ENCODE data around the gene MGRN1. TPM values are rescaled to one million over a fixed set of nuclear protein-coding genes. Genes with fewer than 3 reads are reported as not detected.

Gene MGRN1
- total and polyA plus RNA-seq, 2 donors (not counting 3 experiments of a cell fraction or from before 2014, with no cell fraction given) = 15.6 to 73.0 TPM

DNA sequence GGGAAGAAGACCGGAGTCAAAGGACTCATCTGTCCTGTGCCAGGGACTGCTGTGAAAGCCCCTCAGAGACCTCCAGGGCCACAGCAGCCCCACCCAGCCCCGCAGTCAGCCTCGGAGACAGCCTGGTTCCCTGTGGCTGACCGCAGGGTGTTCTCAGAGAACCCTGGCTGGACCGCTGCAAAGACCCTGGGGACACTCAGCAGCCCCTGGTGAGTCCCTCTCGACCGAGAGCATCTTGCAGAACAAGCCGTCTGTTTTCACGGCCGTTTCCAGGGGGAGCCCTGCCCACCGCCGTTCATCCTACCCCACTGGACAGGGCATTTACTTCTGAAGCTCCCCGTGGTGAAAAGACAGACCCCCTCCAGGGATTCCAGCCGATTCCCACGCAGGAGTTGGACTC is 20.2 kb upstream of the MGRN1 start:
- BruUV-seq (replicated peaks) = no TSS peak
- FAIRE-seq (no peak), DNase-seq (ENCODE audit: low read depth, low spot score) (no peak)
- Histone ChIP-seq H3K9me3 (replicated peaks; ENCODE audit: control insufficient read depth, insufficient read depth, low read length) (no peaks in the 10 kb centered on the region), H3K9me1 (replicated peaks; ENCODE audit: control insufficient read depth, extremely low read depth, insufficient read depth, low read length) (no peaks in the 10 kb centered on the region), H4K20me1 (replicated peaks; ENCODE audit: control insufficient read depth, extremely low read depth, insufficient read depth, low read length) (no peaks in the 10 kb centered on the region), H3K27ac (ENCODE audit: insufficient read depth, low read depth, low read length) (no peak overlapping the region), H3K27me3 (ENCODE audit: control insufficient read depth in 2 of 2, insufficient read depth in 2 of 2, low read length in 2 of 2) (peaks cover 0 to 3% of the 10 kb centered on the region in 2 experiments), H2AFZ (ENCODE audit: low read depth, low read length) (no peak overlapping the region), H3K4me2 (ENCODE audit: insufficient read depth, low read length) (no peak overlapping the region), H3K4me1 (ENCODE audit: control insufficient read depth, extremely low read depth, insufficient read depth, low read length) (no peaks in the 10 kb centered on the region), H3K36me3 (ENCODE audit: control insufficient read depth in 2 of 2, extremely low read depth in 1 of 2, insufficient read depth in 2 of 2, low read length in 2 of 2) (peaks cover 0 to 7% of the 10 kb centered on the region in 2 experiments), H3K9ac (replicated peaks; ENCODE audit: extremely low read depth, insufficient read depth, low read length) (no peak overlapping the region), H3K4me3 (replicated peaks in 1 of 3; ENCODE audit: insufficient read depth in 1 of 3, low read depth in 1 of 3, low read length in 3 of 3) (no peak overlapping the region), H3K79me2 (ENCODE audit: control insufficient read depth, insufficient read depth, low read length) (no peaks in the 10 kb centered on the region)
- ChIA-PET POLR2A (no interaction called here), CTCF (no interaction called here)
- intact Hi-C loops (cut with micrococcal nuclease) (no loop called here), dilution Hi-C loops (cut with MboI; ENCODE audit: extremely low pct_ligation_motif_present, low sequenced_read_pairs) (no loop called here)
- TF ChIP-seq EZH2 (IDR thresholded peaks at IDR 0.05; ENCODE audit: borderline replicate concordance, low read depth, low read length, severe bottlenecking) = no peak
- TF ChIP-seq, protein P1, sequence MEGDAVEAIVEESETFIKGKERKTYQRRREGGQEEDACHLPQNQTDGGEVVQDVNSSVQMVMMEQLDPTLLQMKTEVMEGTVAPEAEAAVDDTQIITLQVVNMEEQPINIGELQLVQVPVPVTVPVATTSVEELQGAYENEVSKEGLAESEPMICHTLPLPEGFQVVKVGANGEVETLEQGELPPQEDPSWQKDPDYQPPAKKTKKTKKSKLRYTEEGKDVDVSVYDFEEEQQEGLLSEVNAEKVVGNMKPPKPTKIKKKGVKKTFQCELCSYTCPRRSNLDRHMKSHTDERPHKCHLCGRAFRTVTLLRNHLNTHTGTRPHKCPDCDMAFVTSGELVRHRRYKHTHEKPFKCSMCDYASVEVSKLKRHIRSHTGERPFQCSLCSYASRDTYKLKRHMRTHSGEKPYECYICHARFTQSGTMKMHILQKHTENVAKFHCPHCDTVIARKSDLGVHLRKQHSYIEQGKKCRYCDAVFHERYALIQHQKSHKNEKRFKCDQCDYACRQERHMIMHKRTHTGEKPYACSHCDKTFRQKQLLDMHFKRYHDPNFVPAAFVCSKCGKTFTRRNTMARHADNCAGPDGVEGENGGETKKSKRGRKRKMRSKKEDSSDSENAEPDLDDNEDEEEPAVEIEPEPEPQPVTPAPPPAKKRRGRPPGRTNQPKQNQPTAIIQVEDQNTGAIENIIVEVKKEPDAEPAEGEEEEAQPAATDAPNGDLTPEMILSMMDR (IDR thresholded peaks at IDR 0.05; ENCODE audit: extremely low read depth in 1 of 2, insufficient read depth in 1 of 2, low read depth in 1 of 2, low read length in 2 of 2) = no peak
- TF ChIP-seq MYC (IDR thresholded peaks at IDR 0.05; ENCODE audit: low read depth, low read length) = no peak
- no peak for TF ChIP-seq MAX (IDR thresholded peaks at IDR 0.05; ENCODE audit: insufficient read depth, insufficient read length)
- TF ChIP-seq GATA2 (IDR thresholded peaks at IDR 0.05; ENCODE audit: insufficient read depth, insufficient read length, low read depth, low read length) = no peak
- TF ChIP-seq POLR2A (IDR thresholded peaks at IDR 0.05; ENCODE audit: low read depth, low read length) = no peak
- TF ChIP-seq FOS (IDR thresholded peaks at IDR 0.05; ENCODE audit: borderline replicate concordance, insufficient read depth, low read length) = no peak
- TF ChIP-seq JUN (IDR thresholded peaks at IDR 0.05; ENCODE audit: borderline replicate concordance, insufficient read depth, insufficient read length, low read depth) = no peak
- no peak for TF ChIP-seq POLR2AphosphoS5 (IDR thresholded peaks at IDR 0.05; ENCODE audit: insufficient read depth, low read depth, low read length)

Data from endothelial cell of umbilical vein (primary cell).